ENCODE data around the gene RNPEPL1.

RNPEPL1 gene

GRCh38 chr2:240593703-240594451 is 25.6 kb downstream of the RNPEPL1 start:
- no peak for DNase-seq

- no peak for DNase-seq
These were observed 26.5 kb downstream of the RNPEPL1 start for GRCh38 chr2:240594511-240595380.

GRCh38 chr2:240595381-240596079 is 27.2 kb downstream of the RNPEPL1 start:
- no peak for DNase-seq

DNA sequence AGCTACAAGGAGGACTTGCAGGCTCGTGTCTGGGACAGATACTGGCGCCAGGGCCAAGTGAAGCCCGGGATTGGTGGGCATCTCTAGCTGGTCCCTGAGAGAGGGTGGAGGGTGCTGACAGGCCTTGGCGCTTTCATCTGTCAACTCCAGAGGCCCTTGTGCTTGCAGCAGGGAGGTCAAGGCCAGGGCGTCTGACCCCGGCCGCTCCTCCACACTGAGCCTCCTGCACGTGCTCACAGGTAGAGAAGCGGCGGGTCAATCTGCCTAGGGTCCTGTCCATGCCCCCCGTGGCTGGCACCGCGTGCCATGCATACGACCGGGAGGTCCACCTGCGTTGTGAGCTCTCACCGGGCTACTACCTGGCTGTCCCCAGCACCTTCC is 27.8 kb downstream of the RNPEPL1 start:
- DNase-seq, result no peak

- DNase-seq, result no peak
These were observed 28.2 kb downstream of the RNPEPL1 start for GRCh38 chr2:240596491-240596931.

DNA sequence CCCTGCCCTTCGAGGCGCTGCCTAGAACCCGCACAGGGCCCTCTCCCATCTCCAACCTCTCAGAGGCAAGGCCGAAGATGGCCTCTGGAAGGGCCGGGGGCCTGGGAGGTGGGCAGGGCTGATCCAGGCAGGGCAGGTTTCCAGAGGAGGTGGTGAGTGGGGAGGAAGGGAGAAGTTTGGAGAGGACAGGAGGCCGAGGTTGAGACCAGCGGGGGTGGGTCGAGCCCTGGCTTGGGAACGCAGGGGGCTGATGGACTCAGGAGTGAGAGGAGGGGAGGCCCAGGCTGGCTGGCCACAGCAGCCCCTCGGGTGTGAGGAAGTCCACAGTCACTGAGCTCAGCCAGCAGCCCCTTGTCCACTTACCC is 28.8 kb downstream of the RNPEPL1 start:
- DNase-seq, result no peak

DNA sequence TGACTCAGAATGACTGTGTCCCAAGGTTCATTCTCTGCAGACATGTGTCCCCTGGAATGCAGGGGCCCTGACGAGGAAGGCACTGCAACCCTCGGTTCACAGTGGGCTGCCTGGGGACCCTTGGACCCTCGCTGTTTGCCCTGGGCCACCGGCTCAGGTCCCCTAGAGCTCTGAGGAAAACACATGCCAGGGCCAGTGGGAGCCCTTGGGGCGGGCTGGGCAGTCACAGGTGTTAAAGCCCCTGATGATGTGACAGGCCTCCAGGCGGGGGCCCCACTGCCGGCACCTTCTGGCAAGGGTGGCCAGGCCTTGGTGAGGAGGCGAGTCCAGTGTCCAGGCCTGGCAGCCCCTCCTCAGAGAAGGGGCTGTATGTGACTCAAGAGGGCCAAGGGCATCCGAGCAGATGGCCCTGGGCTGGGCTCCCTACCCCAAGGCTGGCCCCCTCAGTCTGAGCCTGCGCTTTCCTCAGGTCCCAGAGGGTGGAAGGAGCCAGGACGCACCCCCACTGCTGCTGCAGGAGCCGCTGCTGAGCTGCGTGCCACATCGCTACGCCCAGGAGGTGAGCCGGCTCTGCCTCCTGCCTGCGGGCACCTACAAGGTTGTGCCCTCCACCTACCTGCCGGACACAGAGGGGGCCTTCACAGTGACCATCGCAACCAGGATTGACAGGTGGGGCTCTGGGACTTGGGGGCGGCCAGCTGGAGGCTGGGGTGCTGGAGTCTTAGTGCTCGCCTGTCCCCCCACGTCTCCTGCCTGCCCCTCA is 29.3 kb downstream of the RNPEPL1 start:
- no peak for DNase-seq

DNA sequence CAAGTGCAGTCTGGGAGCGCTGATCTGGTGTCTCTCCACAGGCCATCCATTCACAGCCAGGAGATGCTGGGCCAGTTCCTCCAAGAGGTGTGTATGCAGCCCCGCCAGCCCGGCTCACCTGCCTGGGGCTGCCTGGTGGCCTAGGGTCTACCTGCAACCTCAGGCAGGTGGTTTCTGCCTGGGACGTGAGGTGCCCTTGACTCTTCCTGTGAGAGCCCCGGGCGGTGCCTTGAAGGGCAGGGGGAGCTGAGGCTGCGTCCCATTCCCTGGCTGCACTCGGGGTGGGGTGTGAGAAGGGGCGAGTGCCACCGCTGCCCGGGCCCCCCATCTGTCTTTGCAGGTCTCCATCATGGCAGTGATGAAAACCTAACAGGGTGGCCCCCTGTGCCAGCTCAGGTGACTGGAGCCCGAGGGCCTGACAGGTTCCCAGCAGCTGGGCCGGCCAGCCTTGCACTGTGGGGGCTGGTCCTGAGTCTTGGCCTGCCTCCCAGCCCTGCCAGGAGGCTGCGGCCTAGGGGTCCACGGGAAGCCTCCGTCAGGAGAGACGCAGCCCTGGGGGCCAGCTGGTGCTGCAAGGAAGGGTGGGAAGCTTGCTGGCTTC is 30.1 kb downstream of the RNPEPL1 start:
- DNase-seq, result no peak

- no peak for DNase-seq
These were observed 30.9 kb downstream of the RNPEPL1 start for GRCh38 chr2:240599141-240599583.

DNA sequence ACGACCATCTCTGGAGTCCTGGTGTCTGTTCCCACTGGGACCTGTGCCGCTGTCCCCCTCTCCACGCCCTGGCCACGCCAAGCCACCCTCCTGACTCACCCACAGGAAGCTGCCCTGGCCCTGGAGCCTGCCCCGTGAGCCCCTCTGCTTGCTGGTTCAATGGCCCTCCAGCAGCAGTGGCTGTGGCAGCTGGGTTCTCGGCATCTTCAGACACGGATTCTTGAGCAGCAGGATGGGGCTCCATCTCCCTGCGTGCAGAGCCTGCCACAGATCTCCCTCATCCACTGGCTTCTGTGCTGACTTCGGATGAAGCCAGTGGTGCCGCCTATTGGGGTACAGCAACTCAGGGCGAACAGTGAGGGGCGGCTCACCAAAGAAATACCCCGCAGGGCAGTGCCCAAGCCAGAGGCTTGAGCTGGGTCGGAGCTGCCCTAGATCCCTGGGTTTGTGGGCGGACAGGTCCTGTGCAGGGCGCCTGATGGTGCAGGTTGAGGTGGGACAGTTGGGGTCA is 32.2 kb downstream of the RNPEPL1 start:
- no peak for DNase-seq

- no peak for DNase-seq
These were observed 33.0 kb downstream of the RNPEPL1 start for GRCh38 chr2:240601061-240601830.

- no peak for DNase-seq
These were observed 33.5 kb downstream of the RNPEPL1 start for GRCh38 chr2:240601831-240602160.

- DNase-seq, result no peak
These were observed 34.2 kb downstream of the RNPEPL1 start for GRCh38 chr2:240602266-240603050.

GRCh38 chr2:240603081-240603835 is 35.0 kb downstream of the RNPEPL1 start:
- DNase-seq, result no peak

DNA sequence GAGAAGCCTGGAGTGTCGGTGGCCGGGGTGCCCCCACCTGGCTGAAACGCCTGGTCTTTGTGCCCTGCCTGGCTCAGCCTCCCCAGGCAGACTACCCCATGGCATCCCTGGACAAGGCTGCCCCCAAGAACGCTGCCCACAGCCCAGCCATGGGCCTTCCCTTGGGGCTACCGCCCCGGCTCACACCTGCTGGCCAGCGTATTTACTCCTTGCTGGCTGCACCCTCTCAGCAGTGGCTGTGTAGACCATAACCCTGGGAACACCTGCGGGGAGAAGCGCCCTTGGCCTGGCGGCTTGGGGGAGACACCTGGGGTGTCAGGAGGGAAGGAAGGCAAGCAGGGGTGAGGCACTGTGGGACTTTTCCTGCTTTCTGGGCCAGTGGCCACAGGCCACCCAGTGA is 35.6 kb downstream of the RNPEPL1 start:
- peak; percentile 5 for DNase-seq

- DNase-seq, result peak; percentile 87
These were observed 36.1 kb downstream of the RNPEPL1 start for GRCh38 chr2:240604291-240604938.

DNA sequence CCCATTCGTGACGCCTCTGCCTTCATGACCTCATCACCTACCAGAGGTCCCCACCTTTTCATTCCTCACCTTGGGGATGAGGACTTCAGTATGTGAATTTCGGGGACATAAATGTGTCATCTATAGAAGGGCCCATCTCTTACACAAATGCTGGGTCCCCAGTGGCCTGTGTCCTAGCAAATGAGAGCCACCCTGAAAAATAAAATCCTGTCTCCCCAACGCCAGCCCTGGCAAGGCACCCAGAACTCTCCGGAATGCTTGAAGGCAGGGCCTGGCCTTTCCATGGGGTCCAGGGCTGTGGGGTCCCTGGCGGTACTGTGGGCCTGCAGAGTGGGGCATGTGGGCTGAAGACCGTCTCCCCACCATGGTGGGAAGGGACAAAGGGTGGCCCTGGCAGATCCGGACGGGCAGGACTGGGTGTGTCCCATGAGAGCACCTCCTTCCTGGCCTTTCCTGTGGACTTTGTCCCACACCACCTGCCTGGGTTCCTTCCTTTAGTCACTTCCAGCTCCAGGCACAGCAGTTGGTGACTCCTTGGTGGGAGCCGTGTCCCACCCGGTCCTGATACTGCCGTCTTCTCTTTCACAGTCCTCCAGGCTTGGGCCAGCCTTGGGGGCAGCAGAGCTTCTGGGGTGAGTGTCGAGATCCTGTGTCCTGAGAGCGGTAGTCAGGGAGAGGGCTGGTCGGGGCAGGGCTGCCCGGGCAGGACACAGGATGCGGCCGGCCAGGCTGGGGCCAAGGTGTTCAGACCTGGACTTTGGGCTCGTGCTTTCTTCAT is 36.8 kb downstream of the RNPEPL1 start:
- no peak for DNase-seq

All from NCI-H146 (cell line).